ENCODE data around the gene HAVCR1.

The HAVCR1 gene

DNA sequence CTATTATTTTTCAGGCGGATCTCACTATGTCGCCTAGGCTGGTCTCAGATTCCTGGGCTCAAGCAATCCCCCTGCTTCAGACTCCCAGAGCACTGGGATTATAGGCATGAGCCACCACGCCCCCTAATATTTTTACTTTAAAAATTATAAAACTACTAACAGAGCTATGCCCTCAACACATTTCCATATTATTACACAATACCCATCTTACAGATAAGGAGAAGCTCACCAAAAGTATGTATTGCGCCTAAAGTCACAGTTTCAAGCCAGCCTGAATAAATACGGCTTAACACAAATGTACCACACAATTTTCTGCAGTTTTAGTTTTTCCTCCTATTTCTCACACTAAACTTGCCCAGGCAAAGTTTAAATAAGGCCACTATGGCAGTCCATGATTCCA, 9.9 kb upstream of the HAVCR1 start:
- Histone ChIP-seq H3K4me3 (ENCODE audit: low read depth in 1 of 2, low read length in 2 of 2) (no peak overlapping the region), H3K9me3 (ENCODE audit: insufficient read depth, low read length, severe bottlenecking) (no peaks in the 10 kb centered on the region), H3K4me2 (ENCODE audit: insufficient read depth, low read length) (no peak overlapping the region), H3K27me3 (ENCODE audit: insufficient read depth, low read length, poor library complexity) (peaks cover 6% of the 10 kb centered on the region), H3K9ac (ENCODE audit: low read depth, low read length) (no peak overlapping the region), H3K36me3 (ENCODE audit: insufficient read depth, low read length) (no peaks in the 10 kb centered on the region), H3K27ac (ENCODE audit: low read length) (no peak overlapping the region), H3K4me1 (ENCODE audit: insufficient read depth, low read length) (no peaks in the 10 kb centered on the region), H4K20me1 (ENCODE audit: insufficient read depth, low read length) (no peaks in the 10 kb centered on the region), H3K79me2 (ENCODE audit: insufficient read depth, low read length) (no peaks in the 10 kb centered on the region), H2AFZ (ENCODE audit: low read depth, low read length) (no peak overlapping the region)
- TF ChIP-seq CTCF (IDR thresholded peaks at IDR 0.05; ENCODE audit: borderline replicate concordance, extremely low read depth, low read length, poor library complexity, severe bottlenecking) (no peak), EZH2 (IDR thresholded peaks at IDR 0.05; ENCODE audit: borderline replicate concordance, low read depth, low read length, severe bottlenecking) (no peak)
- ATAC-seq (ENCODE audit: insufficient read depth, low read depth) (no peak), DNase-seq (no peak)

DNA sequence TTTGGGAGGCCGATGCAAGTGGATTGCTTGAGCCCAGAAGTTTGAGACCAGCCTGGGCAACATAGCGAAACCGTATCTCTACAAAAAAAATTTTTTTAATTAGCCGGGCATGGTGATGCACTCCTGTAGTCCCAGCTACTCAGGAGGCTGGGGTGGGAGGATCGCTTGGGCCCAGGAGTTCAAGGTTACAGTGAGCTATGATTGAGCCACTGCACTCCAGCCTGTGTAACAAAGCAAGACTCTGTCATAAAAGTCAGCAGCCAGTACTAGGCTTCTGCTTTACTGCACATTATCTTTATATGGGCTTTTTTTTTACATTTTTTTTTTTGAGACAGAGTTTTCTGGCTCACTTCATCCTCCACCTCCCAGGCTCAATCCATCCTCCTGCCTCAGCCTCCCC, 9.4 kb upstream of the HAVCR1 start:
- Histone ChIP-seq H2AFZ (ENCODE audit: low read depth, low read length) (no peak overlapping the region), H3K79me2 (ENCODE audit: insufficient read depth, low read length) (no peaks in the 10 kb centered on the region), H3K4me3 (ENCODE audit: low read depth in 1 of 2, low read length in 2 of 2) (no peak overlapping the region), H3K27me3 (ENCODE audit: insufficient read depth, low read length, poor library complexity) (peaks cover 6% of the 10 kb centered on the region), H3K36me3 (ENCODE audit: insufficient read depth, low read length) (no peaks in the 10 kb centered on the region), H3K9me3 (ENCODE audit: insufficient read depth, low read length, severe bottlenecking) (no peaks in the 10 kb centered on the region), H3K4me2 (ENCODE audit: insufficient read depth, low read length) (no peak overlapping the region), H3K27ac (ENCODE audit: low read length) (no peak overlapping the region), H3K9ac (ENCODE audit: low read depth, low read length) (no peak overlapping the region), H4K20me1 (ENCODE audit: insufficient read depth, low read length) (no peaks in the 10 kb centered on the region), H3K4me1 (ENCODE audit: insufficient read depth, low read length) (no peaks in the 10 kb centered on the region)
- DNase-seq (no peak), ATAC-seq (ENCODE audit: insufficient read depth, low read depth) (no peak)
- TF ChIP-seq CTCF (IDR thresholded peaks at IDR 0.05; ENCODE audit: borderline replicate concordance, extremely low read depth, low read length, poor library complexity, severe bottlenecking) (no peak), EZH2 (IDR thresholded peaks at IDR 0.05; ENCODE audit: borderline replicate concordance, low read depth, low read length, severe bottlenecking) (no peak)

- Histone ChIP-seq H3K79me2 (ENCODE audit: insufficient read depth, low read length) (no peaks in the 10 kb centered on the region), H3K4me1 (ENCODE audit: insufficient read depth, low read length) (no peaks in the 10 kb centered on the region), H3K27ac (ENCODE audit: low read length) (no peak overlapping the region), H4K20me1 (ENCODE audit: insufficient read depth, low read length) (no peaks in the 10 kb centered on the region), H3K9ac (ENCODE audit: low read depth, low read length) (no peak overlapping the region), H3K36me3 (ENCODE audit: insufficient read depth, low read length) (no peaks in the 10 kb centered on the region), H3K9me3 (ENCODE audit: insufficient read depth, low read length, severe bottlenecking) (no peaks in the 10 kb centered on the region), H3K4me2 (ENCODE audit: insufficient read depth, low read length) (no peak overlapping the region), H3K27me3 (ENCODE audit: insufficient read depth, low read length, poor library complexity) (peaks cover 3% of the 10 kb centered on the region), H2AFZ (ENCODE audit: low read depth, low read length) (no peak overlapping the region), H3K4me3 (ENCODE audit: low read depth in 1 of 2, low read length in 2 of 2) (no peak overlapping the region)
- DNase-seq (no peak), ATAC-seq (ENCODE audit: insufficient read depth, low read depth) (no peak)
- no peak for TF ChIP-seq CTCF (IDR thresholded peaks at IDR 0.05; ENCODE audit: borderline replicate concordance, extremely low read depth, low read length, poor library complexity, severe bottlenecking)
- no peak for TF ChIP-seq EZH2 (IDR thresholded peaks at IDR 0.05; ENCODE audit: borderline replicate concordance, low read depth, low read length, severe bottlenecking)
These were observed 8.1 kb upstream of the HAVCR1 start for GRCh38 chr5:157067005-157067404.

- Histone ChIP-seq H3K9me3 (ENCODE audit: insufficient read depth, low read length, severe bottlenecking) (no peaks in the 10 kb centered on the region), H3K9ac (ENCODE audit: low read depth, low read length) (no peak overlapping the region), H3K79me2 (ENCODE audit: insufficient read depth, low read length) (no peaks in the 10 kb centered on the region), H3K4me1 (ENCODE audit: insufficient read depth, low read length) (no peaks in the 10 kb centered on the region), H4K20me1 (ENCODE audit: insufficient read depth, low read length) (no peaks in the 10 kb centered on the region), H2AFZ (ENCODE audit: low read depth, low read length) (no peak overlapping the region), H3K36me3 (ENCODE audit: insufficient read depth, low read length) (no peaks in the 10 kb centered on the region), H3K4me2 (ENCODE audit: insufficient read depth, low read length) (no peak overlapping the region), H3K4me3 (ENCODE audit: low read depth in 1 of 2, low read length in 2 of 2) (no peak overlapping the region), H3K27me3 (ENCODE audit: insufficient read depth, low read length, poor library complexity) (peaks cover 3% of the 10 kb centered on the region), H3K27ac (ENCODE audit: low read length) (no peak overlapping the region)
- TF ChIP-seq CTCF (IDR thresholded peaks at IDR 0.05; ENCODE audit: borderline replicate concordance, extremely low read depth, low read length, poor library complexity, severe bottlenecking) (no peak), EZH2 (IDR thresholded peaks at IDR 0.05; ENCODE audit: borderline replicate concordance, low read depth, low read length, severe bottlenecking) (no peak)
- DNase-seq = no peak
- no peak for ATAC-seq (ENCODE audit: insufficient read depth, low read depth)
These were observed 7.2 kb upstream of the HAVCR1 start for GRCh38 chr5:157066080-157066479.

All from DND-41 (cell line).